Mesendoderm (in vitro differentiated cells): ENCODE measurements around the gene ZCCHC14.

Experiments
- DNase-seq: peaks from one replicate; pipeline ENCODE4 v3.0.0; 2013
- H2AK5ac ChIP-seq: 2 replicates; pipeline ENCODE4 v1.6.1; 2013; ENCODE audit warnings: low read length, inconsistent platforms
- H2BK120ac ChIP-seq: 2 replicates; pipeline ENCODE4 v1.6.1; 2013; ENCODE audit warnings: low read depth, mild to moderate bottlenecking, low read length, moderate library complexity, mixed read lengths
- H2BK15ac ChIP-seq: replicated peaks from 2 replicates; pipeline ENCODE4 v1.6.1; 2013; ENCODE audit warnings: low read depth, mild to moderate bottlenecking, moderate library complexity
- H2BK5ac ChIP-seq: 2 replicates; pipeline ENCODE4 v1.6.1; 2013; ENCODE audit warnings: low read length, inconsistent platforms
- H3K18ac ChIP-seq: 2 replicates; pipeline ENCODE4 v1.6.1; 2013; ENCODE audit warnings: mild to moderate bottlenecking, low read length, mixed read lengths
- H3K23ac ChIP-seq: one replicate; pipeline ENCODE4 v1.6.1; 2013; ENCODE audit warnings: low read length
- H3K27ac ChIP-seq: 2 replicates; pipeline ENCODE4 v1.5.1; 2013; ENCODE audit warnings: low read depth, mild to moderate bottlenecking, inconsistent platforms, low read length, moderate library complexity
- H3K27me3 ChIP-seq: 2 replicates; pipeline ENCODE4 v1.6.1; 2013; ENCODE audit warnings: low read length, control low read depth, mild to moderate bottlenecking, inconsistent platforms; ENCODE audit not compliant: insufficient read depth, poor library complexity
- H3K36me3 ChIP-seq: 2 replicates; pipeline ENCODE4 v1.6.1; 2013; ENCODE audit warnings: low read length, inconsistent platforms; ENCODE audit not compliant: control insufficient read depth, insufficient read depth
- H3K4ac ChIP-seq: one replicate; pipeline ENCODE4 v1.6.1; 2013; ENCODE audit warnings: low read depth, mild to moderate bottlenecking, low read length, moderate library complexity
- H3K4me1 ChIP-seq: 2 replicates; pipeline ENCODE4 v1.6.1; 2013; ENCODE audit warnings: low read depth, low read length, inconsistent platforms; ENCODE audit not compliant: control insufficient read depth
- H3K4me2 ChIP-seq: 2 replicates; pipeline ENCODE4 v1.6.1; 2013; ENCODE audit warnings: low read length
- H3K4me3 ChIP-seq: 2 replicates; pipeline ENCODE4 v1.5.1; 2013; ENCODE audit warnings: mild to moderate bottlenecking, low read length
- H3K56ac ChIP-seq: one replicate; pipeline ENCODE4 v1.6.1; 2013; ENCODE audit warnings: low read length
- H3K79me1 ChIP-seq: 2 replicates; pipeline ENCODE4 v1.6.1; 2013; ENCODE audit warnings: low read length, inconsistent platforms
- H3K79me2 ChIP-seq: 2 replicates; pipeline ENCODE4 v1.6.1; 2013; ENCODE audit warnings: mild to moderate bottlenecking, low read length; ENCODE audit not compliant: control insufficient read depth, insufficient read depth
- H3K9ac ChIP-seq: 2 replicates; pipeline ENCODE4 v1.6.1; 2013; ENCODE audit warnings: low read length, inconsistent platforms
- H4K5ac ChIP-seq: one replicate; pipeline ENCODE4 v1.6.1; 2013; ENCODE audit warnings: low read length
- H4K8ac ChIP-seq: one replicate; pipeline ENCODE4 v1.6.1; 2013; ENCODE audit warnings: low read depth, mild to moderate bottlenecking, control low read depth, low read length, moderate library complexity
- WGBS: extraction: QIAGEN DNeasy Blood & Tissue Kit; methylation state at CpG from one replicate; pipeline ENCODE4 v1.1.7; 2013; ENCODE audit warnings: low lambda C conversion rate, missing lambda C conversion rate; ENCODE audit not compliant: insufficient coverage; ENCODE audit errors: extremely low coverage; 5-methylcytosine and 5-hydroxymethylcytosine counted together

ZCCHC14 gene

DNA sequence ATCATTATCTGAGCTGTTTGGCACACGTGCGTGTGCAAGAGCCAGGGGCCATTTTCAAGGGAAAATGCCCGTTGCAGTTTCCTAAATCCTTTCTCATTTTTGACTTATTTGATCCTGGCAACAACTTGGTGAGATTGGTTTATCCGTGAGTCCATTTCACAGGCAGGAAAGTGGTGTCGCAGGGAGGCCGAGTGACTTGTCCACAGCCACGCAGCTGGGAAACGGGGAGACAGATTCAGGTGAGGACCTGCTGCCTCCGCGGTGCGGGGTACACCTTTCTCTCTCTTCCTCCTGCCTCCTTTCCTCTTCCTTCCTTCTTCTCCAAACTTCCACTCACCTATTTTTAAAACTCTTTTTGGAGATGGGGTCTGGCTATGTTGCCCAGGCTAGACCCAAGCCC lies 46.3 kb upstream of the ZCCHC14 start:
- Histone ChIP-seq H4K8ac (no peak overlapping the region), H3K4me2 (no peak overlapping the region), H3K56ac (no peak overlapping the region), H2BK120ac (no peak overlapping the region), H3K79me1 (no peaks in the 10 kb centered on the region), H2AK5ac (no peak overlapping the region), H3K4ac (no peak overlapping the region), H3K4me1 (no peaks in the 10 kb centered on the region), H4K5ac (no peak overlapping the region), H3K36me3 (no peaks in the 10 kb centered on the region), H3K9ac (no peak overlapping the region), H2BK15ac (no peak overlapping the region), H3K23ac (no peak overlapping the region), H3K79me2 (no peaks in the 10 kb centered on the region), H3K18ac (no peak overlapping the region), H2BK5ac (no peak overlapping the region), H3K27me3 (no peaks in the 10 kb centered on the region), H3K4me3 (no peak overlapping the region), H3K27ac (no peak overlapping the region)
- DNase-seq = no peak
- WGBS = no CpG with 5 or more reads among the region's 11 CpGs

DNA sequence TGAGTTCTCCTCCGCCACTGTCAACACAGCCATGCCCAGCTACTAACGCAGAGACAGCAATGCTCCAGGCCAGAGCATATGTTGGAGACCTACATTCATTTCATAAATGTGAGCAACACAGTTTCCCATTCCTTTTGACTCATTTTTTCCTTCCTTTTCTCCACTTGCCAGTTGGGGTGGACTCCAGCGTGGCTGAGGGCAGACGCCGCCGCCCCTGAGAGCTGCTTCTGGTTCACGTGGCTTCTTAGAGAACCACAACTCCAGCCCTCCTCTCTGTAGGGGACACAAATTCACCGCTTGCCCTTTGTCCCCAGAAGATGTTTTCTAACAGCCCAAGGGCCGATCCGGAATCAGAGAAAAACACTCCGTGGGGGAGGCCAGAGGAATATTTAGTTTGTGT lies 45.8 kb upstream of the ZCCHC14 start:
- Histone ChIP-seq H4K5ac (no peak overlapping the region), H3K27me3 (no peaks in the 10 kb centered on the region), H3K4ac (no peak overlapping the region), H3K4me3 (no peak overlapping the region), H3K9ac (no peak overlapping the region), H3K18ac (no peak overlapping the region), H3K79me1 (no peaks in the 10 kb centered on the region), H3K79me2 (no peaks in the 10 kb centered on the region), H2AK5ac (no peak overlapping the region), H2BK120ac (no peak overlapping the region), H2BK15ac (no peak overlapping the region), H3K4me1 (no peaks in the 10 kb centered on the region), H3K27ac (no peak overlapping the region), H3K56ac (no peak overlapping the region), H3K36me3 (no peaks in the 10 kb centered on the region), H3K4me2 (no peak overlapping the region), H2BK5ac (no peak overlapping the region), H4K8ac (no peak overlapping the region), H3K23ac (no peak overlapping the region)
- DNase-seq = no peak
- WGBS = no CpG with 5 or more reads among the region's 11 CpGs

DNA sequence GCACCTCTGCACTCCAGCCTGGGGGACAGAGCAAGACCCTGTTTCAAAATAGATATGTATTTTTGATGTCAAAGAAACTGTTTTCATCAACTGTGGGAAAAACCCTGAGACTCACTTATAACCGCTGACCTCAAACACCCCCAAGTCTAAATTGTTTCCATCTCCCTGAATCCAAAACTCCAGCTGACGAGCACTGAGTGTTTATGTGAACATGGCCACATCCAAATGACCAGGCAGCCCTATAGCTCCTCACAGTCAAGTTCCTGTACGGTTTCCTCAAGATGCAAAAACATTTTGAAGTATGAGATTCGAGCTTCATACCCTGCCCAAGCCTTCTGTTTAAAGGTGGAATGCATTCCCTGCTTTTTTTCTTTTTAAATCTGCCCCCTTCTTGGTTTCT lies 45.3 kb upstream of the ZCCHC14 start:
- Histone ChIP-seq H2AK5ac (no peak overlapping the region), H2BK120ac (no peak overlapping the region), H3K4ac (no peak overlapping the region), H2BK15ac (no peak overlapping the region), H3K4me3 (no peak overlapping the region), H3K18ac (no peak overlapping the region), H3K23ac (no peak overlapping the region), H3K27ac (no peak overlapping the region), H3K56ac (no peak overlapping the region), H3K4me1 (no peaks in the 10 kb centered on the region), H4K8ac (no peak overlapping the region), H3K9ac (no peak overlapping the region), H4K5ac (no peak overlapping the region), H3K79me1 (no peaks in the 10 kb centered on the region), H3K4me2 (no peak overlapping the region), H3K79me2 (no peaks in the 10 kb centered on the region), H3K36me3 (no peaks in the 10 kb centered on the region), H3K27me3 (no peaks in the 10 kb centered on the region), H2BK5ac (no peak overlapping the region)
- no peak for DNase-seq
- no CpG with 5 or more reads among the region's 4 CpGs for WGBS

DNA sequence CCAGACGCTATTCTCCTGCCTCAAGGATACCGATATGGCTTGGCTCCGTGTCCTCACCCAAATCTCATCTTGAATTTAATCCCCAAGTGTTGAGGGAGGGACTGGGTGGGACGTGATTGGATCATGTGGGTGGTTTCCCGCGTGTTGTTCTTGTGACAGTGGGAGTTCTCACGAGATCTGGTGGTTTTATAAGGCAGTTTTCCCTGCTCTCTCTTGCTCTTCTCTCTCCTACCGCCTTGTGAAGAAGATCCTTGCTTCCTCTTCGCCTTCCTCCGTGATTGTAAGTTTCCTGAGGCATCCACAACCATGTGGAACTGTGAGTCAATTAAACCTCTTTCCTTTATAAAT lies 43.9 kb upstream of the ZCCHC14 start:
- no peak overlapping the region for H3K27ac ChIP-seq
- no CpG with 5 or more reads among the region's 10 CpGs for WGBS
- no peak overlapping the region for H3K18ac ChIP-seq
- no peak overlapping the region for H3K4ac ChIP-seq
- H3K4me3 ChIP-seq = no peak overlapping the region
- no peaks in the 10 kb centered on the region for H3K79me1 ChIP-seq
- H2AK5ac ChIP-seq = no peak overlapping the region
- no peak overlapping the region for H3K56ac ChIP-seq
- H2BK5ac ChIP-seq = no peak overlapping the region
- no peak overlapping the region for H2BK120ac ChIP-seq
- H3K79me2 ChIP-seq = no peaks in the 10 kb centered on the region
- H3K4me2 ChIP-seq = no peak overlapping the region
- no peak overlapping the region for H3K23ac ChIP-seq
- H3K9ac ChIP-seq = no peak overlapping the region
- no peak overlapping the region for H4K8ac ChIP-seq
- H4K5ac ChIP-seq = no peak overlapping the region
- no peak for DNase-seq
- H2BK15ac ChIP-seq = no peak overlapping the region
- no peaks in the 10 kb centered on the region for H3K27me3 ChIP-seq
- no peaks in the 10 kb centered on the region for H3K4me1 ChIP-seq
- H3K36me3 ChIP-seq = no peaks in the 10 kb centered on the region

DNA sequence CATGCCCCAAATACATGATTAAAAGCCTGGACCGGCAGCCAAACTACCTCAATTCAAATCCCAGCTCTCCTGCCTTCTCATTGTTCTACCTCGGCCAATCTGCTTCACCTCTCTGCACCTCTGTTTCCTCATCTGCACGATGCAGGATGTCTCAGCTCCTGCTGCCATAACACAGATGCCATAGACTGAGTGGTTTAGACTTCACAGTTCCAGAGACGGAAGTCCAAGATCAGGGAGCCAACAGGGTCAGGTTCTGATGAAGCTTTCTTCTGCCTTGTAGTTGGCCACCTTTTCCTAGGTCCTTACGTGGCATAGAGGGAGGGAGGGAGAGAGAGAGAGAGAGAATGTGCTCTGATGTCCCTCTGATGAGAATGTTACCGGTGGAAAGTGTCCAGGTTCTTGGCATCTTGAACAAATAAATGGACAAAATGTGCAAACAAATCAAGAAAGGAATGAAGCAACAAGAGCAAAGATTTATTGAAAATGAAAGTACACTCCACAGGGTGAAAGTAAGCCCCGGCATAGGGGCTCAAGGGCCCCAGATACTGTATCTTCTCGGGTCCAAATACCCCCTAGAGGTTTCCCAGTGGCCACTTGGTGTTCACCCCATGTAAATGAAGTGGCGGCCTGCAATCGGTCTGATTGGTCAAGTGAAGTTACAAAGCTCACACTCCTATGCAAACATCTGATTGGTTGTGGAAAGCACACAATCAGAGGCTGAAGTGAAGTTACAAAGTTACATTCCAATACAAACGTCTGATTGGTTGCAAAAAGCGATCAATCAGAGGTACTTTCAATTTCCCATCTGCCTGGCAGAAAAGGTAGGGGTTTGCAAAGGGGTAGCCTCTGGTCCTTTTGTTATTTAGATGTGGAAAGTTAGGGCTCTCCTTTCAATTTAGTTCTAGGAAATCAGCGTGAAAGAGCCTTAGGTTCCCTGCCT lies 43.3 kb upstream of the ZCCHC14 start:
- Histone ChIP-seq H4K8ac (no peak overlapping the region), H3K79me2 (no peaks in the 10 kb centered on the region), H3K27me3 (no peaks in the 10 kb centered on the region), H4K5ac (no peak overlapping the region), H3K4ac (no peak overlapping the region), H3K4me3 (no peak overlapping the region), H3K27ac (no peak overlapping the region), H3K79me1 (no peaks in the 10 kb centered on the region), H2BK5ac (no peak overlapping the region), H2BK15ac (no peak overlapping the region), H3K18ac (no peak overlapping the region), H2AK5ac (no peak overlapping the region), H3K9ac (no peak overlapping the region), H3K23ac (no peak overlapping the region), H3K4me2 (no peak overlapping the region), H3K56ac (no peak overlapping the region), H2BK120ac (no peak overlapping the region), H3K36me3 (no peaks in the 10 kb centered on the region), H3K4me1 (no peaks in the 10 kb centered on the region)
- DNase-seq = no peak
- no CpG with 5 or more reads among the region's 13 CpGs for WGBS

DNA sequence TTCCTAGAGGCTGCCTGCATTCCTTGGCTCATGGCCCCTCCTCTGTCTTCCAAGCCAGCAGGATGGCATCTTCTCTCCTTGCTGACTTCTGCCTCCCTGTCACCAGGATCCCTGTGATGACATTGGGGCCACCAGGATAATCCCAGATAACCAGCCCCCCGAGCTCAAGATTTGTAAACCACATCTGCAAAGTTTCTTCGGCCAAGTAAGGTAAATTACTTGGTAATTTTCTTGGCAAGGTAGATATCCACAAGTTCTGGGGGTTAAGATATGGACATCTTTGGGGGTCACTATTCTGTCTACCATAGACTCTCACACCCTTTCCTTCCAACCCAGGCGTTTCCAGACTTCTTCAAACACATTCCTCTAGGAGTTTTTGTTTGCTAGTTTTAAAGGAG lies 42.6 kb upstream of the ZCCHC14 start:
- no peak overlapping the region for H3K23ac ChIP-seq
- H4K8ac ChIP-seq = no peak overlapping the region
- no peak overlapping the region for H4K5ac ChIP-seq
- H2BK15ac ChIP-seq = no peak overlapping the region
- H3K56ac ChIP-seq = no peak overlapping the region
- DNase-seq = no peak
- no peaks in the 10 kb centered on the region for H3K36me3 ChIP-seq
- H3K4me3 ChIP-seq = no peak overlapping the region
- H2BK120ac ChIP-seq = no peak overlapping the region
- H3K79me2 ChIP-seq = no peaks in the 10 kb centered on the region
- H3K79me1 ChIP-seq = no peaks in the 10 kb centered on the region
- H3K27me3 ChIP-seq = no peaks in the 10 kb centered on the region
- no peak overlapping the region for H2BK5ac ChIP-seq
- no peak overlapping the region for H3K4ac ChIP-seq
- no peak overlapping the region for H2AK5ac ChIP-seq
- no peak overlapping the region for H3K4me2 ChIP-seq
- no peaks in the 10 kb centered on the region for H3K4me1 ChIP-seq
- WGBS = no CpG with 5 or more reads among the region's 3 CpGs
- no peak overlapping the region for H3K18ac ChIP-seq
- no peak overlapping the region for H3K9ac ChIP-seq
- H3K27ac ChIP-seq = no peak overlapping the region
